GM18870 (cell line): ENCODE data around the gene DAND5.
"Not testable (repeated sequence)": the region's sequence is repeated elsewhere in the genome, so short reads cannot be mapped to it uniquely, and the experiment has no call there.

Source experiments
- ATAC-seq: cut with Tn5 transposase; IDR thresholded peaks from one replicate; pipeline ENCODE4 v1.9.1; 2021; ENCODE audit warnings: moderate library complexity; ENCODE audit not compliant: unreplicated experiment

The DAND5 gene

DNA sequence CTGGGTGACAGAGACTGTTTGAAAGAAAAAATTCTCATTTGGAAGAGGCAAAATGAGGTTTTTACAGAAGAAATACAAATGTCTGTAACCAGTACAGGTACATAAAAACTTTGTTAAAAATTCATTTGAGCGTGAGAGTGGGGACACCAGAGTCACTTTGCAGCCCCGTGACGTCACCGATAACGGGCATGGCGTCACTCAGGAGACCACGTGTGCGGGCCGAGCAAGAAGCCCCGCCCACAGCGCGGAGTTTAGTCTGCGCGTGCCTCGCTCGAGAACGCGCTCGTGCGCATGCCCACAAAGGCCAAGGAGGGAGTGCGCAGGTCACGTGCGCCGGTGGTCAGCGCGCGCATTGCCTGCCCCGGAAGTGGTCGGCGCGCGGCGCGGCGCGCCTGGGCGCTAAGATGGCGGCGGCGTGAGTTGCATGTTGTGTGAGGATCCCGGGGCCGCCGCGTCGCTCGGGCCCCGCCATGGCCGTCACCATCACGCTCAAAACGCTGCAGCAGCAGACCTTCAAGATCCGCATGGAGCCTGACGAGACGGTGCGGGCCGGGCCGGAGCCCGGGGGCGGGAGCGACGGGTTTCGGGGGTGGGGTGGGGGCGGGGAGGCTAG lies 23.8 kb upstream of the DAND5 start, which contains the start of gene RAD23A:
Gene RAD23A (plus strand): TSS at position 384 of the 613 bp plus-strand sequence. CDS start 87 bp downstream, at position 471.
- peak; percentile 62 for ATAC-seq

DNA sequence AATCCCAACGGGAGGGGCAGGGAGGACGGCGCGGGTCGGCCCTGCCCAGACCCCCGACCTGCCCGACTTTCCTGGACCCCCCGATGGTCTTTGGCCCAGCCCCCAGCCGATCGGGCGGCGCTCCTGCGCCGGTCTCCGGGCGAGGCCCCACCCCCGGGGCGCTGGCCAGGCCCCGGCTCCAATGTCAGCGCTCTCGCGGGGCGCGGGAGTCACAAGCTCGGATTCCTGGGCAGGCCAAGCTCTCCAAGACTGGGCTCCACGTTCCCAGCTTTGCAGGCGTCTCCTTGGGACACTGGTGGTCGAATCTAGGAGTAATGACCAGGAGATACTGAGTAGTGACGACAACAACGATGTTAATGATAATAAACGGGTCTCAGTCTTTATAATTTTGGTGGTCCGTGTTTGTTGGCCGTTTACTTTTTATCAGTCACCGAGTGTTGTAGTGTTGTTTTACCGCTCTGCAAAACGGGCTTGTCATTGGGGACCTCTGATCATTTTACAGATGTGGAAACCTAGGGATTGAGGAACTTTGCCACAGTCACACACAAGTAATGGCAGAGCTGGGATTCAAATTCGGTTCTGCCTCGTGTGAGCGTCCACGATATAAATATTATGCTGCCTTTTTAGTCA lies 23.2 kb upstream of the DAND5 start:
- no peak for ATAC-seq

DNA sequence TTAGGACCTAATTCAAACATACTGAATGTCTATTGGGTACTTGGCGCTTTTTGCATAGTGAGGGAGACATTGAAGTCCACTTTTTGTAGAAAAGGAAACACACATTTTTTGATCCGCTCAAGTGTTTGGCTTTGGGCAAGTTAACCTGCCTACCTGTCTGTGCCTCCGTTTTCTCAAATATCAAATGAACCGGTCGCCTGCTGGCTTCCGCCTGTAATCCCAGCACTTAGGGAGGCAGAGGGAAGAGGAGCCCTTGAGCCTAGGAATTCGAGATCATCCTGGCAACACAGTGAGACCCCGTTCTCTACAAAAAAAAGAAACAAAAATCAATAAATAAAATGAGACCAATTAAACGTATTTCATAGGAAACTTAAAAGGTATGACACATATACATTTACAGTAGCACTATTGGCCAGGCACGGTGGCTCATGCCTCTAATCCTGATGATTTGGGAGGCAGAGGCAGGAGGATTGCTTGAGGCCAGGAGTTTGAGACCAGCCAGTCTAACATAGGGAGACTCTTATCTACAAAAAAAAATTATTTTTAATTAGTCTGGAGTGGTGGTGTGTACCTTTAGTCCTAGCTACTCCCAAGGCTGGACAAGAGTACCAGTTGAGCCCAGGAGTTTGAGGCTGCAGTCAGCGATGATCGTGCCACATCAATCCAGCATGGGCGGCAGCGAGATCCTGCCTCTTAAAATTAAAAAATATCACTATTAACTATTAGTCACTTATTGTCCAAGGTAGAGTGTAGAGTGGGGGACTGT lies 22.5 kb upstream of the DAND5 start:
- no peak for ATAC-seq

DNA sequence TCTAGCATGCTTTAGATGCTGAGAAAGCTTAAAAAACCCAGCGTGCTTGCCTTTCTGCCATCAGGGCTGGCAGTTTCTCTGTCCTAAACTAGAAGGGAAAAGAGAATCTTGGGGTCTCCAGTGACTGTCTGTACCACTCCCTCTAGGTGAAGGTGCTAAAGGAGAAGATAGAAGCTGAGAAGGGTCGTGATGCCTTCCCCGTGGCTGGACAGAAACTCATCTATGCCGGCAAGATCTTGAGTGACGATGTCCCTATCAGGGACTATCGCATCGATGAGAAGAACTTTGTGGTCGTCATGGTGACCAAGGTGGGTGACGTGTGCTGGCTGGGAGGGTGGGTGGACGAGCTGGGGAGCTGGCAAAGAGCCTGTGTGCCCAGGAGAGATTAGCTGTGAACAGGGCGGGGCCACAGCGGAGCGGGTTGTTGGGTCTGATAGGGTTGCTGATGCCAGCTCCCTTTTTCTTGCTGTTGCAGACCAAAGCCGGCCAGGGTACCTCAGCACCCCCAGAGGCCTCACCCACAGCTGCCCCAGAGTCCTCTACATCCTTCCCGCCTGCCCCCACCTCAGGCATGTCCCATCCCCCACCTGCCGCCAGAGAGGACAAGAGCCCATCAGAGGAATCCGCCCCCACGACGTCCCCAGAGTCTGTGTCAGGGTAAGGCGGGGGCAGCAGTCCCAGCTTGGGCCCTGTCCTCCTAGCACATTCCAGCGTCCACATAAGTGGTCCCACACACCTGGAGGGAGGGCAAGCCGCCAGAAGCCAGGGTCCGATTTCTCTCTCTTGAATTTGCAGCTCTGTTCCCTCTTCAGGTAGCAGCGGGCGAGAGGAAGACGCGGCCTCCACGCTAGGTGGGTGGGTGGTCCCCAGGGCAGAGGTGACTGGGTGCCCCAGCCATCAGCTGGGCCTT lies 21.4 kb upstream of the DAND5 start:
- ATAC-seq, result no peak

DNA sequence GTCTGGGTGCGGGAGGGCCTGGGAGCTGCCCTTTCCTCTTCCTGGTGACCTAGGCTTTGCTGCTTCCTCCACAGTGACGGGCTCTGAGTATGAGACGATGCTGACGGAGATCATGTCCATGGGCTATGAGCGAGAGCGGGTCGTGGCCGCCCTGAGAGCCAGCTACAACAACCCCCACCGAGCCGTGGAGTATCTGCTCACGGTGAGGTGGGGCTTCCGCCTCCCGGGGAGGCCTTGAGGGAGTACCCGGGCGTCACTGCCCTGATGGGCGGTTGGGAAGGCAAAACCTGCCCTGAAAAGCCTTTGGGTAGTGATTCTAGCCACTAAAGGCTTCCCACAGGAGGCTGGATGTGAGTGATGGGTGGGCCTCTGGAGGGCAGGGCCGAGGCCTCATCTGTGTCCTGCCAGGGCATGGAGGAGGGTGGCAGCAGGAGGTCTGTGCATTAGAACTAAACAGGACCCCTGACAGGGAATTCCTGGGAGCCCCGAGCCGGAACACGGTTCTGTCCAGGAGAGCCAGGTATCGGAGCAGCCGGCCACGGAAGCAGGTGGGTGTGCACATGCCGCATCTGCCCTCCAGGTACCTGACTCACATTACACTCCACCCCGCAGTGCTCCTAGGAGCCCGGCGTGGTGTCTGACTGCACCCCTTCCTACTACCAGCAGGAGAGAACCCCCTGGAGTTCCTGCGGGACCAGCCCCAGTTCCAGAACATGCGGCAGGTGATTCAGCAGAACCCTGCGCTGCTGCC lies 20.6 kb upstream of the DAND5 start:
- no peak for ATAC-seq

DNA sequence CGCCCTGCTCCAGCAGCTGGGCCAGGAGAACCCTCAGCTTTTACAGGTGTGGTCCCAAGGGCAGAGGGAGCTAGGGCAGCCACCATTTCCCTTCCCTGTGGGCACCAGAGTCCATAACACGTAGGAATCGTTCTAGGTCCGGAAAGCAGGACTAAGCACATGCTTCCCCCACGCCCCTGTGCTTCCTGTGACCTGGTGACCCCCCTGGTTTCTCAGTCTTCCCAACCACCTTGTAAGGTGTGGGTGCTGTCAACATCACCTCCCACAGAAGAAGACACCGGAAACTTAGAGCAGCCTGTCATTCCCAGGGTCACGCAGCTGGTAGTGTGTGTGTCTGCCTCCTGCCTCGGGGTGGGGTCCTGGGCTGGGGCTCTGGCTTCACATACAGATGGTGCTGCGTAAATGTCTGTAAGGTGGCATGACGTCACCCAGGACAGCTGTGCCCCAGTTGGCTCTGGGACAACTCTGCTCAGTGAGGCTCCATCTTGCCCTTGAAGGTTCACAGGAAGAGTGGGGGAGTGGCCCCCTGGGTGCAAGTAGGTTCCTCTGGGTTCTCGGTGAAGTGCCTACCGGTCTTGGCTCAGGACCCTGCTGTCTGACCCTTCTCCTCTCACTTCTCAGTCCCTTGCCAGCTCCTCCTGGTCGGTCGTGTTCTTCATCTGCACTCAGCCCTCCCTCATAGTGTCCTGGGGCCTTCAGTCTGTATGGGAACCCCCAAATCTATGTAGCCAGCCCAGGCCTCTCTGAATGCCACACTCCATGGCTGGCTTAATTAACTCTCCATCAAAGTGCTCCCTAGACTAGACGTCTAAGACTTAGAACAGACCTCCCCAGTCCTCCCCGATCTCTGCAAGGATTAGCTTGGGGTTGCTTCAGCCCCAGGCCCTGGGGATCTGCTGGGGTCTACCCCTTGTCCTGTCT lies 19.8 kb upstream of the DAND5 start:
- ATAC-seq, result no peak

DNA sequence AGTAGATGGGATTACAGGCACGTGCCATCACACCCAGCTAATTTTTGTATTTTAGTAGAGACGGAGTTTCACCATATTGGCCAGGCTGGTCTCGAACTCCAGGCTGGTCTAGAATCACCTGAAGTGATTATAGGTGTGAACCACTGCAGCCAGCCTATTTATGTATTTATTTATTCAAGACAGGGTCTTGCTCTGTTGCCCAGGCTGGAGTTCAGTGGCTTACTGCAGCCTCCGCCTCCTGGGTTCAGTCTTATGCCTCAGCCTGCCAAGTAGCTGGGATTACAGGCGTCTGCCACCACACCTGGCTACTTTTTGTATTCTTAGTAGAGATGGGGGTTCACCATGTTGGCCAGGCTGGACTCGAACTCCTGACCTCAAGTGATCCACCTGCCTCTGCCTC lies 17.3 kb upstream of the DAND5 start:
- not testable (repeated sequence) for ATAC-seq

DNA sequence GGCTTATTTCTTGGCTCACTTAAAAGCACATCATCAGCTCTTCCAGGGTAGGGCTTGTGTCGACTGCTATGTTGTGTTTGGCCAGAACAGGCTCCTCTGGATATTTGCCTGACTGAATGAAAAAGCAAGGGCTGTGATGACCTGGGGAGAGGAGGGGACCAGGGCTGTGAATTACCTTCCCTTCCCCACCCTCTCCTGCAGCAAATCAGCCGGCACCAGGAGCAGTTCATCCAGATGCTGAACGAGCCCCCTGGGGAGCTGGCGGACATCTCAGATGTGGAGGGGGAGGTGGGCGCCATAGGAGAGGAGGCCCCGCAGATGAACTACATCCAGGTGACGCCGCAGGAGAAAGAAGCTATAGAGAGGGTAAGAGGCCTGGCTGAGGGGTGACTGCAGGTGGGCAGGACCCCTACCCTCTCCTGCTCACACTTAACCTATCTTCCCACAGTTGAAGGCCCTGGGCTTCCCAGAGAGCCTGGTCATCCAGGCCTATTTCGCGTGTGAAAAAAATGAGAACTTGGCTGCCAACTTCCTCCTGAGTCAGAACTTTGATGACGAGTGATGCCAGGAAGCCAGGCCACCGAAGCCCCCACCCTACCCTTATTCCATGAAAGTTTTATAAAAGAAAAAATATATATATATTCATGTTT lies 16.8 kb upstream of the DAND5 start:
- ATAC-seq, result no peak

DNA sequence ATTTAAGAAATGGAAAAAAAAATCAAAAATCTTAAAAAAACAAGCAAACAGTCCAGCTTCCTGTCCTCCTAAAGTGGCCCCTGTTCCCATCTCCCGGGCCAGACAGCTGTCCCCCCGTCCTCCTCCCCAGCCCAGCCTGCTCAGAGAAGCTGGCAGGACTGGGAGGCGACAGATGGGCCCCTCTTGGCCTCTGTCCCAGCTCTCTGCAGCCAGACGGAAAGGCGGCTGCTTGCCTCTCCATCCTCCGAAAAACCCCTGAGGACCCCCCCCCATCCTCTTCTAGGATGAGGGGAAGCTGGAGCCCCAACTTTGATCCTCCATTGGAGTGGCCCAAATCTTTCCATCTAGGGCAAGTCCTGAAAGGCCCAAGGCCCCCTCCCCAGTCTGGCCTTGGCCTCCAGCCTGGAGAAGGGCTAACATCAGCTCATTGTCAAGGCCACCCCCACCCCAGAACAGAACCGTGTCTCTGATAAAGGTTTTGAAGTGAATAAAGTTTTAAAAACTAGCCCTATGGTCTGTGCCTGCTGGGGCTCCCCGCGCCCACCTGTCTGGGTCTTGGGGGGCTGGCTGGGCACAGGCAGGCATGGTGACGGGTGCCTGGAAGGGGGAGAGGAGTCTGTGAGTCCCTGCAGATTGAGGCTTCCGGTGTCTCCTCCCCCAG lies 16.1 kb upstream of the DAND5 start:
- no peak for ATAC-seq

DNA sequence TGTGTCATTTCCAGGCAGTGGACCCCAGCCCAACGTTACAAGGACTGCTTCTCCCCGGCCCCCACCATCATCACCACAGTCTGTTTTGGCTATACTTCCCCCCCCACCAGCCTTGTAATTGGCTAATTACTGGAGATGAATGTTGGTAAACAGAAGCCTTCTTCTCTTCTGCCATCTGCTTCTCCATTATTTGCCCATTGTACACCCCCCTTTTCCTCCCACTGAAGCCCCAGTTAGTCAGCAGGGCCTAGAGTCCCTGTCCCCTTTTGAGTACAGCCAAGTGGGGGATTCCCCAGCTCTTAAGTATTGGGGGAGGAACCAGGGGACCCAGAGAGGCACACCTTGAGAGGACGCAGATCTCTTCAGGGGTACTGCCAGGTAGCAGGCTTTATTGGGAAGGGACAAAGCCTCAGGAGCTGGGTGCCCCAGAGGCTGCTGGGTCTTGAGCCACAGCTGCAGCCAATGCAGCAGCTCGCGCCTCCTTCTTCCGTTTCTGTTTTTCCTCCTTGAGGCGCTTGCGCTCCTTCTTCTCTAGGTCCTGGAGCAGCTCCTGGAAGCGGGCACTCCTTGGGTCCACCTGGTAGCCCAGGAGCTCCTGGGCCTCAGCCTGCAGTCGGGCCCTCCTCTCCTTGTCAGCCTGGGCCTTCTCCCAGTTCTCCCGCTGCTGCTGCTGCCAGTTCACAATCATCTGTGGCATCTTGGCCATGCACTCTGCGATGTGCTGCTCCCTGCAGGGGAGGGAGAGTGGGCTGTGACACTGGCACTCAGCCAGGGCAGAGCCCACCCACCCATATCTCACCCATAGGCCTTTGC lies 15.4 kb upstream of the DAND5 start:
- no peak for ATAC-seq

DNA sequence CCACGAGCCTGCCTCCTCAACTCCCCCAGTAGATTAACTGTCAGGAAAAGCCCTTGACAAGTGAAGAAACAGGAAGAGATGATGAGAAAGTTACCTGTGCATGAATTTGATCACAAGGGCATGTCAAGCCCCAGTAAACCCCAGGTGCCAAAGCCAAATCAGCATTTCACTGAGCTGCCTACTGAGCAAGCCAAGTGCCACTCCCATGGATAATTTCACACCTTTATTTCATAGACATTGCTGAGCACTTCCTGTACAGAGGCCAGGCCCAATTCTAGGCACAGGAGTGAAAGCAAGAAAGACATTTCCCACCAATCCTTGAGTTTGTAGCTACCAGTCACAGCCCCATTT lies 14.8 kb upstream of the DAND5 start:
- no peak for ATAC-seq

DNA sequence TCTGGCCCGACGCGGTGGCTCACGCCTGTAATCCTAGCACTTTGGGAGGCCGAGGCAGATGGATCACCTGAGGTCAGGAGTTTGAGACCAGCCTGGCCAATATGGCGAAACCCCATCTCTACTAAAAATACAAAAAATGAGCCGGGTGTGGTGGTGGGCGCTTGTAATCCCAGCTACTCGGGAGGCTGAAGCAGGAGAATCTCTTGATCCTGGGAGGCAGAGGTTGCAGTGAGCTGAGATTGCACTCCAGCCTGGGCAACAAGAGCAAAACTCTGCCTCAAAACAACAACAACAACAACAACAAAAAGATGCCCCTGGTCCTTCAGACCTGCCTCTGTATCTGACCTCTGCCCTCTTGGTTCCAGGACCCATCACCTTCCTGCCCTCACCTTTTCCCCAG lies 13.8 kb upstream of the DAND5 start:
- not testable (repeated sequence) for ATAC-seq

DNA sequence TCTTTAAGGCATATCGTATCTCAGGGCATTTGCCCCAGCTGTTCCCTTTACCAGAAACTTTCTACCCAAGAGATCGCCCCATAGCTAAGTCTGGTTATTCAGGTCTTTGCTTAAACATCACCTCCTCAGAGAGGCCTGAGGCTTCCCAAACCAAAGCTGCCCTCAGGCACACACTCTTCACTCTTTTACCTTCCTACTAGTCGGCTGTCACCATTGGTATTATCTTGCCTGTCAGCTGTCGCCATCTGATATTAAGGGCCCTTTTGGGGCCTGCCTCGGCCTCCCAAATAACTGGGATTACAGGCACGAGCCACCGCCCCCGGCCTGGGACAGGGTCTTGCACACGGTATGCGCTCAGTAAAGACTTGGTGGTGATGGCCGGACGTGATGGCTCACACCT lies 13.4 kb upstream of the DAND5 start:
- ATAC-seq, result no peak

DNA sequence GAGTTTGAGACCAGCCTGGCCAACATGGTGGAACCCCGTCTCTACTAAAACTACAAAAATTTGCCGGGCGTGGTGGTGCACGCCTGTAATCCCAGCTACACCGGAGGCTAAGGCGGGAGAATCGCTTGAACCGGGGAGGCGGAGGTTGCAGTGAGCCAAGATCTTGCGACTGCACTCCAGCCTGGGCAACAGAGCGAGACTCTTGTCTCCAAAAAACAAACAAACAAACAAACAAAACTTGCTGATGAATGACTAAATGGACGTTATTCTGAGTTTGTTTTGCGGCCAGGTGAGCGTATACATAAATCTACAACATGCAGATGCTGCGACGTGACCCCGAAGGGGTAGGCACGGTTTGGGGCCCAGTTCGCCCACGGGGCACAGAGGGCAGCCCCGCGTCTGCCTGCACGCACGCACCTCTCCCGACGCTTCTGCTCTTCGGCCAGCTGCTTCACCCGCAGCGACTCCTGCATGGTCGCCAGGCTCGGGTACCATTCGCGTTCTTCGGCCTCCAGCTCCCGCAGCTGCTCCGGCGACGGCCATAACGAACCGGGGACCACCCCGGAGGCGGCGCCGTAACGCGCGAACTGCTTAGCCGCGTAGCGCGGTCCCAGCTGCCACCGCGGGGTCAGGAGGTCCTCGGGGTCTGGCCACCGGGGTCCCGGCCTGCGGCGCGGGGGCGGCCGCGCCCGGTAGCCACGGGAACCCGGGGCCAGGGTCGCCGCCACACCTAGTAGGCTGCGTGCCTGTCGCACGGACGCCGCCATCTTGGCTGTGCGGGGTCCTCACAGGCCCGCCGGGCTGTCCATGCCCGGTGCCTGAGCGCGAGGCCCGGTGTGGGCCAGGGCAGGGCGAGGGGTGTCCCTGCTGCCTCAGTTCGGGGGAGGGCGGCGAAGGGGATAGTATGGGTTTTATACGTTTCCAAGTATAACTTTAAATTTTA lies 12.7 kb upstream of the DAND5 start, which contains the start of gene GADD45GIP1:
Gene GADD45GIP1 (minus strand): TSS at position 778 of the 943 bp plus-strand sequence. CDS start 11 bp downstream, at position 767.
- ATAC-seq, result no peak

DNA sequence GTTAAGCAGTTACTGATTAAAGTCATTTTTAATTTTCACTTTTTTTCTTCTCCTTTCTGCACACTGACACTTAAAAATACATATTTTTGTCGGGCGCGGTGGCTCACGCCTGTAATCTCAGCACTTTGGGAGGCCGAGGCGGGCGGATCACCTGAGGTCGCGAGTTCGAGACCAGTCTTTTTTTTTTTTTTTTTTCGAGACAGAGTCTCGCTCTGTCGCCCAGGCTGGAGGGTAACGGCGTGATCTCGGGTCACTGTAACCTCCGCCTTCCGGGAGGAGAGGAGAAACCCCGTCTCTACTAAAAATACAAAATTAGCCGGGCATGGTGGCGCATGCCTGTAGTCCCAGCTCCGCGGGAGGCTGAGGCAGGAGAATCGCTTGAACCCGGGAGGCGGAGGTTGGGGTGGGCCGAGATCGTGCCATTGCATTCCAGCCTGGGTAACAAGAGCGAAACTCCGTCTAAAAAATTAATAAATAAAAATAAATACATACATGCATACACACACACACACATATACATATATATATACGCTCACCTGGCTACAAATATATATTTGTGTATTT lies 11.9 kb upstream of the DAND5 start:
- not testable (repeated sequence) for ATAC-seq

DNA sequence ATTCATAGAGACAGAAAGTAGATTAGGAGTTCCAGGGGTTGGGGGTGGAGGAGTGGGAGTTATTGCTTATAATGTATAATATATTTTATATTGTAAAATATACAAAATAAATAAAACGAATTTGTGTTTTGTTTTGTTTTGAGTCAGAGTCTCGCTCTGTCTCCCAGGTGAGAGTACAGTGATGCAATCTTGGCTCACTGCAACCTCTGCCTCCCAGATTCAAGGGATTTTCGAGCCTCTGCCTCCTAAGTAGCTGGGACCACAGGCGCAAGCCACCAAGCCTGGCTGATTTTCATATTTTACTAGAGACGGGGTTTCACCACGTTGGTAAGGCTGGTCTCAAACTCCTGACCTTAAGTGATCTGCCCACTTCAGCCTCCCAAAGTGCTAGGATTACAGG lies 9.9 kb upstream of the DAND5 start:
- no peak for ATAC-seq
